Right ventricle myocardium inferior (tissue), 1 donor: ENCODE measurements around the gene TMEM181. TPM values are rescaled to one million over a fixed set of nuclear protein-coding genes. Genes with fewer than 3 reads are reported as not detected.
"Not testable (repeated sequence)": the region's sequence is repeated elsewhere in the genome, so short reads cannot be mapped to it uniquely, and the experiment has no call there.

Source experiments
- ATAC-seq: fragments of 200-7000 bp; cut with Tn5 transposase; one replicate; pipeline ENCODE4 v1.9.1; 2020; ENCODE audit warnings: mild to moderate bottlenecking, moderate library complexity
- DNase-seq: peaks from one replicate; pipeline ENCODE4 v3.0.0; 2021; ENCODE audit errors: missing footprints
- intact Hi-C: fragments of 100-400 bp; cut with DNase I; formaldehyde crosslinking; loops from one replicate; pipeline ENCODE4 v1.11.0; 2022
- total RNA-seq: library from RNA; stranded (reverse); fragmentation: NEBNext Ultra II Directional; extraction: Animal tissue kit (Norgen Biotek cat#: 25700); gene quantifications from one replicate; pipeline ENCODE4 v1.2.1, GENCODE V29; 2021
- donor health status: DM: no; HTN: yes; CAD: no; lungs with severe emphysema.

The TMEM181 gene
- total RNA-seq, 1 donor from 2014 or later, result 10.1 TPM

DNA sequence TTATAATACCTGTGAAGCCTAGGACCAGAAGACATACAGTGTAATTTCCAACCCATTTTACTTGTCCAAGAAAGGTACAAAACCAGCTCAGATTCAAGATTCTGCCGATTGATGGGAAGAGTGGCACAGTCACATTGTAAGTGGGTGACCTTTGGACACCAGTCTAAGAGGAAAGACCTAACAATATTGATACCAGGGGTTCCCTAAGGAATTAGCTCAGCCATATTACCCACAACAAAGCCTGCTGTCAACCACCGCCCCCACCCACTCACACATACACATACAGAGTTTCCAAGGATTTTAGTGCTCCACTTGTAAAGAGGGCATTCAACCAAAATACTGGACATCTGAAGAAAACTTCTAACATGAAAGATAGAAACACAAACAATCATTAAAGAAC is 27.9 kb upstream of the TMEM181 start:
- DNase-seq, result no peak

DNA sequence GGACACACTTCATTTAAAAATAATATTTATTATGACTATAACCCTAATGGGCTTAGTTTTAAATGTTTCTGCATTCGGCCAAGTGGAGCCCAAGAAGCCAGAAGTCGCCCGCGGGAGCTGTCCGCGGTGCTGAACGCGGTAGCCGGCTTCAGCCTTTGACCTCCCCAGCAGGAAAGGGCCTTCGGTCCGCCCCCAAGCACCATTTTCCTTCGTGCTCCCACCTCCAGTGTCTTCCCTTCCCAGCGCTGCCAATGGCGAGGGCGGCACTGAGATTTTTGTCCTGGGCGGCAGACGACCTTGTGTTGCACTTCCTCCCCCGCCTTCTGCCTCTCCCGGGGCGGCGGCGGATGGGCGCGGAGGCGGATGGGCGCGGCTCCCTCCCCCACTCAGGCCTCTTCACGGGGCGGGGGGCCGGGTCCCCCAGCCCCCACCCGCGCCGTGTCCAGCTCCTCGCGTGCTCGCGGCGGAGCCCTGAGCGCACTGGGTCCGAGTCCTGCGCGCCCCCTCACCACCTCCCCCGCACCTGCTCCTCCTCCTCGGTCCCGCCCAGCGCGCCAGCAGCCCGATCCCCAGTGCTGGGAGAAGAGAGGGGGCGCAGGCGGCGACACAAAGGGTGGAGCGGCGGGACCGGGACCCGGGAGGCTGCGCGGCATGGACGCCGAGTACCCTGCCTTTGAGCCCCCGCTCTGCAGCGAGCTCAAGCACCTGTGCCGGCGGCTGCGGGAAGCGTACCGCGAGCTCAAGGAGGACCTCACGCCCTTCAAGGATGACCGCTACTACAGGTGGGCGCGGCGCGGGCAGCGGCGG is 23.6 kb upstream of the TMEM181 start:
- intact Hi-C loops, result no loop called here
- DNase-seq (no peak), ATAC-seq (peak; percentile 65)

More for the DNA sequence above, 27.9 kb upstream of the TMEM181 start:
- ATAC-seq, result no peak
- intact Hi-C loops, result no loop called here

DNA sequence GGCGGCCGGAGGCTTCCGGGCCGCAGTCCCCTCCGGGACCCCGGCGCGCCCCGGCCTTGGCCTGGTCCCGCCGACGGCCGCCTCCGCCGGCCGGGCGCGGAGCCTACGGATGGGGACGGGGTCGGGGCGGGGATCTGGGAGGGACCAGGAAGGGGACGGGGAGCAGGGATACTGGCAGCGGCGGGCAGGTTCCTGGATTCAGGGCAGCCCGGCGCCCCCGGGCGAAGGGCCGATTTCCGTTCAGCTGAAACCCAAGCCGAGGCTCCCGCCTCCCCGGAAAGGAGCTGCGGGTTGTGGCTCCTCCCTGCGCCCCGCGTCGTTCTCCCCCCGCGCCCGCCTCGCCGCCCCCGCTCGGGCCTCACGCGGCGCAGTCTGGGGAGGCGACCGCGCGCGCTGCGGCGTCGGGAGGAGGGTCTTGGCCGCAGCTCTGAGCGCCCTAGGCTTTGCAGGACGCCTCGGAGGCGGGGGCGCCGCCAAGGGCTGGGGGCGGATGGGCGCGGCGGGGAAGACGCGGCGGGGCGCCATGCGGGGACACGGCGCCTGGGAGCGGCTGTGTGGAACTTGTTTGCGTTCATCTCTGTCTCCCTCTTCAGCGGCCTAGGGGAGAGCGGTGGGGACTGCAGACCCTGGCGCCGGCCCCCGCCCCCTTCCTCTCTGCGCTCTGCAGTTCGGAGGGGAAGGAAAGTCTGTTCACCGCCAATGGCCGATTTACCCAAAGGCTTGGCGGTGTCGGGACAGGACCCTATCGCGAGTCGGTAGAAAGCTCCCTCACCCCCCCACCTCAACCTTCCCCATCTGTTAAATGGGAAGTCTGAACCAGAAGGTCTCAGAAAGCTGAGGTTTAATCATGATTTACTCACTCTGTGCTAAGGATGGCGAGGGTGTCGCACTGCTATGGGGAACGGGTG is 22.7 kb upstream of the TMEM181 start:
- intact Hi-C loops, result no loop called here
- ATAC-seq (no peak), DNase-seq (no peak)

DNA sequence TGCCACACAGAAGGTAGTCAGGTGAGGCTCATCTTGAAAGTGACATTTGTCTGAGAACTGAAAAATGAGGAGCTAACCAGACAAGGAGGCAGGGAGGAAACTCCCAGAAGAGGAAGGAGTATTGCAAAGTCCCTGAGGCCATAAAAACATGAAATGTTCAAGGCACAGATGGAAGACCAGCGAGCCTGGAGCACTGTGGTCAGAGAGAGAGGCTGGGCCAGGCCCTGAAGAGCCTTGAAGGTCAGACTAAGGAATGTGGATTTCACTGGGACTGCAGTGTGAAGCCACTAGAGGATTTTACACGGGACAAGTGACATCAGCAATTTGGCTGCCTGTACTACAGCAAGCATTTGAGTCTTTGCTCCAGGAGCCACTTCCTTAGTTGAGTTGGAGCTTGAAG is 21.1 kb upstream of the TMEM181 start:
- ATAC-seq, result no peak
- intact Hi-C loops, result no loop called here
- DNase-seq, result no peak

DNA sequence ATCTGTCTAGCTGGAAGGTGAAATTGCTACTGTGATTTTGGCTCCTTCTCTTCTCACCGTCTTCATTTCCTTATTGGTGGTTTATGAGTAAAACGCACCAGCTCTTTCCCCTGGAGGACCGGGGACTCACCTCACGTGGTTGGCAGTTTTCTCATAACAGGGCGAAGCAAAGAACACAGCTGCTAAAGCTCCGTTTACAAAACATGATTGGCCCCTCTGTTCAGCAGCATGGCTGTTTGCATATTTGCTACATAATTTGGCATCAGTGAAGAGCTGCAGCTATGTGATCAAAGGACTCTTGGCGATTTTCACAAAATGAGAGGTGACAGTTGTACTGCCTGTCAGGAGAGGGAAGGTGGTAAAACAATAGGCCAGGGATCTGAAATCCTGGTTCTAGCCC is 20.5 kb upstream of the TMEM181 start:
- intact Hi-C loops, result no loop called here
- no peak for DNase-seq
- no peak for ATAC-seq

DNA sequence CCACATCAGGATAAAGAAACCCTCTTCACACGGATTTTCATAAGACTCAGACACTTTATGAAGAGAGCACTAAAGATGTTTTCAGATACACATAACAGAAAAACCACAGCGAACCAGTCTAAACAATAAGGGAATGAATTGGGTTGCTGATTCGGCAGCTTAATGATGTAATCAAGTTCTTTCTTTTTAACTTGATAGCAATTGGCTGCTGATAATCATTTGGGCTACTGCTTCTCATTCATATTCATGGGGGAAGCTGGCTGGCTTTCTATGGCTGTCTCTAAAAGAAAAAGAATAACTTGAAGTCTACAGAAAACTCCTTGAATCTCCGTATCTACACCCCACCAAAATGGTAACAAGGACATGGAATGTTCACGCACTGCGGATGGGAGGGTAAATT is 20.0 kb upstream of the TMEM181 start:
- no peak for DNase-seq
- no peak for ATAC-seq
- intact Hi-C loops, result no loop called here

DNA sequence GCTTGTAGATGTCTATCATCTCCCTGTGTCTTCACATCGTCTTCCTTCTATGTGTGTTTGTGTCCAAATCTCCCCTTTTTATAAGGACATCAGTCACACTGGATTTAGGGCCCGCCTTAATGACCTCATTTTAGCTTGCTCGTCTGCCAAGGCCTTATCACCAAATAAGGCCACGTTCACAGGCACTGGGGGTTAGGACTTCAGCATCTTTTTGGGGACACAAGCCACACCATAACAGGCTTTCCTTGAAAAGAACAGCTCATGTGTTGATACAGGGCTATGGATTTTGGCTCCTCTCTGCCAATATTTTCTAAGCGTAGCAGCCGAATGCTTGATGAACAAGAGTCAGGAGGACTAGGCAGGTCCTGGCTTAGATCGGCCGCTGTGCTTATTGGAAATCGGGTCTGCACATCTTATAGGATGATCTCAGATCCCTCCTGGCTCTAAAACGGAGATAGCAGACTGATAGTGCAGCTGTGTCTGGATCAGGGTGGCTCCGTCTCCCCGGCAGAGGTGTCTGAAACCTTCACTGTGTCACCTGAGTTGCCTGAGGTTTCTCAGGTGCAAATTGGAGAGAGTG is 16.2 kb upstream of the TMEM181 start:
- DNase-seq (no peak), ATAC-seq (no peak)
- intact Hi-C loops, result no loop called here

DNA sequence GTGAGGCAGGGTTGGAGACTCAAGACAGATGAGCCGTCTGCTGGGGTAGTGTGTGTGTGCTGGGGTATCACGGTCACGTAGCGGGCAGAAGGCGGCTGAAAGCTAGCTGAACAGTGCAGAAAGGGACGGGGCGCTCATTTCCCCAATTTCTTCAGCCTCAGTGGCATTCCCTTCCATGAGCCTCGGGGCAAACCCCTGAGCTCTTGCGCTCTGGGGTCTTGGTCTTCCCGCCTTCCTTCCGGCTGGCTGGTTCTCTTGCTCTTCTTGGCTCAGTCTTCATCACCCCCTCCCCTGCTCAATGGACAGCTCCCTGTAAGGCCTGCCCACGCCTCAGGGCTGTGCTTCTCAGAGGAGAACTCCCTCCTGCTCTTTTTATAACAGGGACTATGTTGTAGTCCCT is 15.5 kb upstream of the TMEM181 start:
- intact Hi-C loops, result no loop called here
- no peak for ATAC-seq
- no peak for DNase-seq

DNA sequence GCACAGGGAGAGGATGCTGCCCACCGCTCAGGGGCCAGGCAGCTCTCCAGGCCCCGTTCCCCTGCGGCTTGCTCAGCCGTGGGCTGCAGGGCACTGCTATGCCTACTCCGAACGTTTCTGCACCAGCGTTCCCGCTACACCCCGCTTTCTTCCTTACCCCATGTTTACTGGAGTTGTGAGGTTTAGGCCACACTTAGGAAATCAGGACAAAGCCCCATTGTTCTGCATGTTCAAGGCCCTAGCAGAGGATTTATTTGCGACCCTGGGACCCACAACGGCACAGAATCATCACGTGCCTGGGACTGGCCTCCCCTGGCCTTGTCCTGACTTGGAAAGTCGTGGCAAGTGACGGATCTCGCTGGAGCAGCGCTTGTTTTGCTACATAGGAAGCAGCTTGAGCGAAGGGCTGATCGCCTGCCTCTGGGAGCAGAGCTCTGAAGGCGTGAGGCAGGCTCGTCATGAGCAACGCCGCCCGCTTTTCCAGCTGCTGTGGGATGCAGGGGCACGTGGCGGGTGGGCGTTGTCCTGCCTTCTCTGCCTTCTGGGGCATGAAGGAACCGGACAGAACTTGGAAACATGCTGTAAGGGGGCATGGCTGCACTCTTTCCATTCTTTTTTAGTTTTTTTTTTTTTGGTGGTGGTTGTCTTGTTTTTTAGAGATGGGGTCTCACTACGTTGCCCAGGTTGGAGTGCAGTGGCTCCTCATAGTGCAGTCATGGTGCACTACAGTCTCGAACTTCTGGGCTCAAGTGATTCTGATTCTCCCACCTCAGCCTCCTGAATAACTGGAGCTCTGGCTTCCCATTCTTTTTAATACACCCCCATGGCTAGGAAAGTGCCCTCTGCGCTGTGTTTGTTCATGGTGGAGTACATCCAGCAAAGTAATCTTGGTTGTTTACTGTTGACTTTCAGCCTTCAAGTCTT is 14.6 kb upstream of the TMEM181 start:
- intact Hi-C loops, result no loop called here
- DNase-seq, result no peak
- ATAC-seq, result no peak

DNA sequence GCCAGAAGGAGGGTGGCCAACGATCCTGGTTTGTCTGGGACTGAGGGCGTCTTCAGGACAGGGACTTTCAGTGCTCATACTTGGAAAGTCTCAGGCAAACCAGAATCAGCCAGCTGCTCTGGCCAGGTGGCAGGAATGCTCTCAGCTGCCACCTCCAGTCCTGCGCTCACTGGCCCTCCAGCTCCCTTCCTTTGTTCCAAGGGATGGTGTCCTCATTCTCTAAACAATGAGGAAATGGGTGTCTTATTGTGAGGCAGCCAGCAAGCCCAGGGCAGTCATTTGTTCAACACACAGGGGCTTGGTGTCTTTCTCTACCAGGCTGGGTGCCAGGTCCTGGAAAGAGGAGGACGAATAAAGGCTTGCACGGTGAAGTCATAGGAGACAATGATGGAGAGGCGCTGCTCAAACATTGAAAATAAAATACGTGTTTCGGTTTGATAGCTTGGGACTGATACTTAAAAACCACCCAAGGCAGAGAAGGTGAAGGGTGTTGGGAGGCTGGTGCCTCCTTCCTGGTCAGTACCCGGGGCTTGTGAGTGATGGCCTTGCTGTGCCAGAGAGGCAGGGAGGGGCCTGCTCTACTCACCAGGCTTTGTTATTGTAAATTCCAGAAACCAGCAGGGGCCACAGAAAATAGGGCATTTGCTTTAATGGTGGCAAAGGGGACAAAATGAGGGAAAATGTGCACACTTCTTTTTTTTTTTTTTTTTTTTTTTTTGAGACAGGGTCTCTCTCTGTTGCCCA is 11.3 kb upstream of the TMEM181 start:
- intact Hi-C loops, result no loop called here
- ATAC-seq, result no peak

DNA sequence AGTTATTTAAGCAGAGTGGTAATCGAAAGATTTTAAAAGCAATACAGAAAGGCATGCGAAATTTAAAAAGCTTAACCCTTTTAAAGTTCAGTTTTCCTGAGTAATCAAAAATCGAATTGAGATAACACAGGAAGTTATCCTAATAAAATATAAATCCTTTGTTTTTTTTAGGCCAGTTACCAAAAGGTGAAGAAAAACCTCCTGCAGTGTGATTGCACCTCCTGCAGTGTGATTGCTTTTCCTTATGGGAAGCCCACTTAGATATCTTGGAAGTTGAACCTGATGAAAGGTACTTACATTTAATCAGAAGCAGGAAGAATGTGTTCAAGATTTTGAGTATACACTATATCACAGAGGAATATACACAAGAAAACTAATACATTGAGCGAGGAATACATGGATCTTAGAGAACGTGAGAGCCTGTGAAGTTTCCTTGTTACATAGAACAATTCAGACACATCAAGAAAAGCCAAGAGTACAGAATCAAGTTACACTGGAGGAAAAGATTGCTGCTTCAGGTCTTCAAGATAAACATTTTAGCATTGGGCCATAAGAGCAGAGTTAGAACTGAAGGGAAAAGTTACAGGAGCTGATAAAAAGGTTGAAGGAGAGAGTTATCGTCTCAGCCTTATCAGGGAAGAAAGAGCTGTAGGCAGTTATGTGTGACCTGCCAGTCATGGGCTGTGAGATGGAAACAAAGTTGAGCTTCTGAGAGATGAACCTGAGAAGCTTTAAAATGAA is 7.7 kb upstream of the TMEM181 start:
- DNase-seq (no peak), ATAC-seq (no peak)
- intact Hi-C loops, result no loop called here

More for the DNA sequence above, 11.3 kb upstream of the TMEM181 start:
- no peak for DNase-seq

DNA sequence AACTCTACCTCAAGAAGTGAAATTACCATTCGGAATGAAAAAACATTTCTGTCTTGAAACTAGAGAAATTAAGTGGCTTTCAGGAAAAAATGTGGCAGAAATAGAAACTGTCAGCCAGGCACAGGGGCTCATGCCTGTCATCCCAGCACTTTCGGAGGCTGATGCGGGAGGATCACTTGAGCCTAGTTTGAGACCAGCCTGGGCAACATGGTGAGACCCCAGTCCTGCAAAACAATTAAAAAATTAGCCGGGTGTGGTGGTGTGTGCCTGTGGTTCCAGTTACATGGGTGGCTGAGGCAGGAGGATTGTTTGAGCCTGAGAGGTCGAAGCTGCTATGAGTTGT is 7.1 kb upstream of the TMEM181 start:
- DNase-seq (no peak), ATAC-seq (no peak)
- intact Hi-C loops, result no loop called here

DNA sequence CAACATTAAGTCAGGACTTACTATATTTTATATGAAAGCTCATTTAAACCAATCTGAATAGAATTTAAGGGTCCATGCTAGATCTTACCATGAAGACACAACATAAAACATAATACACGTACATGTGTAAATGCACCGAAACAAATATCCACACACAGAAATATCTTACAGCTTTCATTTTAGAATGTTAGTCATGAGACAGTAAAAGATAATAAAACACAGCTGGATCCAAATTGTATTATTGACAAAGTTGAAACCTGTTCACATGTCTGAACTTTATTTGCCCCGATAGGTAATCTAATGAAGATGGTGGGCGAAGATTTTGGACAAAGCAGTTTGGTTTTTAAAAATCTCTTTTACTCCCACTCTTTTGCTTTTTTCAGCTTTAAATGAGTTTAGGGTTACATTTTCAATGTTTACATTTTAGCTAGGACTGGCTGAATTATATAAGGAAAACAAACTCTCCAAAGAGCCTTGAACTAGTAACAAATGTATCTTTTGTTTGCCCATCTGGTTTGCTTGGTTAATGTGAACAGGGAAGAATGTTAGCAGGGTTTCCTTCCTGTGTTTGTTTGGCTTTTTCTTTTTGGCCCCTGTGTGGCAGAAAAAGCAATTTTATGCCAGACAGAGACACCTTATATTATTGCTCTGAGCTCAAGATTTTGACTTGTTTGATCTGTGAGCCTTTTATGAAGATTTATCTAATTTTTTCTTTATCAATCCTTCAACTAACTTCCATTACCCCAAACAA is 5.1 kb upstream of the TMEM181 start:
- ATAC-seq, result no peak
- intact Hi-C loops, result no loop called here
- no peak for DNase-seq

DNA sequence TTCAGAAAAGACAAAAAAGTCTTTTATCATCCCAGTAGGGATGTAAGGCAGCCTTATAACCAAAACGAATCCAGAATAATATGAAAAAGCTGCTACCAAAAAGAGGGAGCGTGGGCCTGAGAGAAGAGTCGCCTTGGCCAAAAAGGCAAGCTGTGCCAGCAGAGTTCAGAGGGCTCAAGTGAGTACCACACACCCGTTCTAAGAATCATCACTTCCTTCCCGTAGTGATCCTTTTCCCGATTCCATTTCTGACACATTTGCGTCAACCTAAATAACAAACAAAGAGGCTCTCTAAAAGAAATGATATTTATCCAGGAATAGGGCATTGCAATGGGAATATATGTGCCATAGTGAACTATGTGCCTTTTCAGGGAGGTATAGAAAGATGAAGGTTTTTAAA is 3.8 kb upstream of the TMEM181 start:
- ATAC-seq (no peak), DNase-seq (no peak)
- intact Hi-C loops, result no loop called here

DNA sequence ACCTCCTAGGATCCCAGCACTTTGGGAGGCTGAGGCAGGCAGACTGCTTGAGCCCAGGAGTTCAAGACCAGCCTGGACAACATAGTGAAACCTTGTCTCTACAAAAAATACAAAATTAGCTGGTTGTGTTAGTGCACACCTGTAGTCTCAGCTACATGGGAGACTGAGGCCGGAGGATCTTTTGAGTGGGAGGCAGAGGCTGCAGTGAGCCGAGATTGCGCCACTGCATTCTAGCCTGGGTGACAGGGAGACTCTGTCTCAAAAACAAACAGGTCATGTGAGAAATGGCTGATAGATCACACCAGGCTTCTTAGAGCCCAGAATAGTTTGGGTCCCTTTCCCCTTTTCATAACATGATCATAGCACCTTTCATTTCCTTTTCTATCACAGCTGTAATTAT is 2.8 kb upstream of the TMEM181 start:
- DNase-seq, intact Hi-C loops, ATAC-seq: not testable (repeated sequence)

DNA sequence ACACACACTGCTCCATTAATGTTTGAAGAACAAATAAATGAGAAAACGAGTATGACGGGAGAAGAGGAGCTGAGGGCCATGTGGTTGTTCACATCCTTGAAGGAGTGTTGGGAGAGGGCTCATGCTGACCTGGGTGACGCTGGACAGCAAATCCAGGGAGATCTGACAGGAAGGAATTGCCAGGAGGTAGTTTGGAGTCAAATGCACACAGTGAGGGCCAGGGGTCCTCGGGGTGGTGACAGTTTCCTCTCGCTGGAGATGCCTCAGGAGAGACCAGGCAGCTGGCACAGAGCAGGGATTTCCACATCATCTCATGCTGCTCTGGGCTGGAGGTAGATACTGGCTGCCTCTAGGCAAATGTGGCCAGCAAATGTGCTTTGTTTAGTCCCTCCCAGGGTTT is 2.0 kb upstream of the TMEM181 start:
- no peak for ATAC-seq
- intact Hi-C loops, result no loop called here
- DNase-seq, result no peak
